HCT116 (cell line): Measurements from ENCODE around the gene WIPI1.

Experiments
- YY1 ChIP-seq: IDR thresholded peaks from 2 replicates; pipeline ENCODE4 v1.6.1; 2011; ENCODE audit warnings: low read length, low read depth, moderate library complexity, mild to moderate bottlenecking; ENCODE audit not compliant: insufficient replicate concordance; ENCODE audit errors: extremely low read depth
- ZBTB33 ChIP-seq: IDR thresholded peaks from 2 replicates; pipeline ENCODE4 v1.6.1; 2011; ENCODE audit warnings: mild to moderate bottlenecking, low read length, moderate library complexity; ENCODE audit not compliant: insufficient replicate concordance; ENCODE audit errors: extremely low read depth

DNA sequence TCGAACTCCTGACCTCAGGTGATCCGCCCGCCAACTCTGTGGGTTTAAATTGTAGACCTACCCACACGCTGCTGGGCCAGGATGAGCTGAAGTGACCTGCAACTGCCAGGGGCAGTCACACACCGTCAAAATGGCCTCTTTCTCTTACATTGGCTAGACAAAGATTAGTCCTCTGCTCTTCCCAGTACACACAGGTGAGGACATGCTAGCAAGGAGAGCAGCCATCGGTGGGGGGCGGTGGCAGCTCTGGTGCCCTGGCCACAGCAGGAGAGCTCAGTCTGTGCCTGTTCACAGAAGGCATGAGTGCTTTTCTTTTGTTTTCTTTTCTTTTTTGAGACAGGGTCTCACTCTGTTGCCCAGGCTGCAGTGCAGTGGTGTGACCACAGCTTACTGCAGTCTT lies 29.7 kb downstream of the WIPI1 start:
- TF ChIP-seq ZBTB33 (no peak), YY1 (no peak)
